SJCRH30 (cell line): Measurements from ENCODE around the gene MERTK. TPM values are rescaled to one million over a fixed set of nuclear protein-coding genes. Genes with fewer than 3 reads are reported as not detected.

Source experiments
- DNase-seq, 2 experiments: peaks; one replicate each; pipeline ENCODE4 v3.0.0-alpha.2; 2015 to 2020
- H3K27ac ChIP-seq: fragments of 250-450 bp; sonication (Bioruptor Pico); 2 replicates; pipeline ENCODE4 v1.5.1; 2020; ENCODE audit warnings: mild to moderate bottlenecking, moderate library complexity
- H3K27me3 ChIP-seq: fragments of 250-450 bp; sonication (Bioruptor Pico); 2 replicates; pipeline ENCODE4 v1.5.1; 2020; ENCODE audit warnings: mild to moderate bottlenecking, moderate library complexity
- H3K36me3 ChIP-seq: fragments of 250-450 bp; sonication (Bioruptor Pico); 2 replicates; pipeline ENCODE4 v1.5.1; 2020; ENCODE audit warnings: mild to moderate bottlenecking, moderate library complexity
- H3K4me1 ChIP-seq: fragments of 250-450 bp; sonication (Bioruptor Pico); 2 replicates; pipeline ENCODE4 v1.5.1; 2020; ENCODE audit warnings: mild to moderate bottlenecking, moderate library complexity
- H3K4me3 ChIP-seq: fragments of 250-450 bp; sonication (Bioruptor Pico); 2 replicates; pipeline ENCODE4 v1.5.1; 2020; ENCODE audit warnings: mild to moderate bottlenecking, moderate library complexity
- H3K9me3 ChIP-seq: fragments of 250-450 bp; sonication (Bioruptor Pico); replicated peaks from 2 replicates; pipeline ENCODE4 v1.5.1; 2020; ENCODE audit warnings: mild to moderate bottlenecking, moderate library complexity
- total RNA-seq: library from RNA; depleted of rRNA; stranded (reverse); fragments of >200 nt; shearing (Covaris generic); gene quantifications from 2 replicates; pipeline ENCODE4 v1.2.3, GENCODE V29; 2014

Gene MERTK
- total RNA-seq, 1 experiment from 2014 or later, result 6.8 TPM

DNA sequence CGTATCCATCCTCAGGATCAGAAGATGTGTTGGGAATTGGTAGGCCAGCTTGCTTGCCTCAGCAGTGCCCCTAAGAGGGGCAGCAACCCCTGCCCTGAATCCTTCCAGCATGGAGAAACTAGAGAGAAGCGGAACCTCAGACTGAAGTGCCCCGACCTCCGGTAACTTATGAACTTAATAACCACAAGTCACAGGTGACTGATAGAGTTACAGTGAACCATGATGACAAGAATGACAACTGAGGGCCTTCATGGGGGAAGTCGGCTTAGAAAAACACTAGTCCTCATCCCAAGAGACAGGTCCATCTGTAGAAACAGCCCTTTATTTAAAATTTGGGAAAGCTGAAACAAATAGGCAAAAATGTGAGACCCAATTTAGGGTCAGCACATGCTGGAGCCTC, 114.1 kb downstream of the MERTK start:
- Histone ChIP-seq H3K9me3 (no peaks in the 10 kb centered on the region), H3K27ac (no peak overlapping the region), H3K4me3 (no peak overlapping the region), H3K27me3 (no peaks in the 10 kb centered on the region), H3K36me3 (no peaks in the 10 kb centered on the region), H3K4me1 (no peaks in the 10 kb centered on the region)
- DNase-seq, result no peak

DNA sequence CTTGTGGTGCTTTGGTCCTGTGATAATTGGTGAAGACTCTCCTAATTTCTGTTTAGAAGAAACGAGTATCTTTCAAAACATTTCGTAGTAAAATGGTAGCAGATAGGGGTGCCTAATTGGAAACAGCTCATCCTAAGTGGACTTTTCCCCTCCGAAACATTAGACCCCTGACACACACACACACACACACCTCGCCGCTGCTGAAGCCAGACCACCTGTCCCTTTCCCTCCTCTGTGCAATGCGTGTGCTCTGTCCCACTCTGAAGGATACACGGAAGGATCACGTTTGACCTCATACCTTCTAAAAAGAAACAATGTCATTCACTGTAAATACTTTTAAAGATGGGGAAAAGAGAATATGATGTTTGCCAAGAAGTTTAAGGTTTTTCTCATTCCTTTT, 120.4 kb downstream of the MERTK start:
- H3K9me3 ChIP-seq, result no peaks in the 10 kb centered on the region
- no peak overlapping the region for H3K27ac ChIP-seq
- H3K27me3 ChIP-seq, result no peaks in the 10 kb centered on the region
- DNase-seq, result peak; percentile 52 to 74
- no peak overlapping the region for H3K4me3 ChIP-seq
- no peaks in the 10 kb centered on the region for H3K36me3 ChIP-seq
- H3K4me1 ChIP-seq, result peaks cover 8% of the 10 kb centered on the region; the same call in 1 of the 2 replicates

DNA sequence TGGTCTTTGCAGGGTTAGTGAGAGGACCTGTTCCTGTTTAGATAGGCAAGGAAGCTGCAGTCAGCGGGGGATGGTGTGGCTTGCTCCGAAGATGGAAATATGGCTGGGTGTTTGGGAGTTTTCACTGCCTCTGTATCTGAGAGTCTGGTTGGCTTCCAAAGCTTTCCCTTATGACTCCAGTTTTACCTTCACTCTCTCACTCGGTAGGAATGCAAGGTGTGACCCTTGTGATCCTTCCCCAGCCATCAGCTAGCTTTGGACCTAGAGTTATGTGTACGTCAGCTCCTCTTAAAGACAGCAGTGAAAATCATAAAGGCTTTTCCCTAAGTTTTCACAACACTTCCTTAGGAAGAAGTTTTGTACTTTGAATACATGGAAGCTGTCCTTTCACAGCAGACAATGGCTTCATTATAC, 121.2 kb downstream of the MERTK start:
- H3K4me1 ChIP-seq, result peaks cover 8% of the 10 kb centered on the region; the same call in 1 of the 2 replicates
- no peak overlapping the region for H3K27ac ChIP-seq
- no peaks in the 10 kb centered on the region for H3K36me3 ChIP-seq
- DNase-seq, result no peak
- no peaks in the 10 kb centered on the region for H3K27me3 ChIP-seq
- H3K9me3 ChIP-seq, result no peaks in the 10 kb centered on the region
- H3K4me3 ChIP-seq, result no peak overlapping the region

DNA sequence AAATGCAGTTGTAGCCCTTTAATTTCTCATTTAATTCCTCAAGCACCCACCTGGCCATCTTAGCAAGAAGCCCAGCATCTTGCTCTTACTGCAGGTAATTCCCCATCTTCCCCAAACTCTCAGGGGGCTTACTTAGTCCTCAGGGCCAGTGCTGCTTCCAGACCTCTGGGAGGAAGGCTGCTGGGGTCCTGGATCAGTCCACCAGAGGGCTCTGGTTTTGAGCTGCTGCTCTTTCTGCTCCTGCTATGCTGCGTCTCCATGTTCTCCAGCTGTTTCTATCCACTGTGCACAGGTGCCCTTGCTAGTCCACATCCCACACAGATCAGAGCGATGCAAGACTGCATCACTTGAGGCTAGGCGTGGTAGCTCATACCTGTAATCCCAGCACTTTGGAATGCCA, 122.2 kb downstream of the MERTK start:
- Histone ChIP-seq H3K9me3 (no peaks in the 10 kb centered on the region), H3K36me3 (no peaks in the 10 kb centered on the region), H3K27ac (no peak overlapping the region), H3K4me1 (peaks cover 8% of the 10 kb centered on the region; the same call in 1 of the 2 replicates), H3K4me3 (no peak overlapping the region), H3K27me3 (no peaks in the 10 kb centered on the region)
- DNase-seq, result peak in 1 of 2 experiments; percentile 21

DNA sequence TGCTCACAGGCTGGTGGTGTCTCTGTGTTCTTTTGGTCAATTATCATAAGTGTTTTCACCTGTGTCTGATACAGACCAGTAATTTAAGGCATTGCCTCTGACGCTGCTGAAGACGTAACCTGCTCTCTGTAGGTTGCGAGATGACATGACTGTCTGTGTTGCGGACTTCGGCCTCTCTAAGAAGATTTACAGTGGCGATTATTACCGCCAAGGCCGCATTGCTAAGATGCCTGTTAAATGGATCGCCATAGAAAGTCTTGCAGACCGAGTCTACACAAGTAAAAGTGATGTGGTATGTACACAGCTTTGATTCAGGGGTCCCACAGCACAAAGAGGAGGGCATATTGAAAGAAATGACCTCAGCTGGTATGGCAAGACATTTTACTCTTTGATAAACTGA, 122.9 kb downstream of the MERTK start:
- no peak overlapping the region for H3K27ac ChIP-seq
- peaks cover under 1% of the 10 kb centered on the region; the same call in 1 of the 2 replicates for H3K36me3 ChIP-seq
- no peaks in the 10 kb centered on the region for H3K27me3 ChIP-seq
- no peak overlapping the region for H3K4me3 ChIP-seq
- H3K9me3 ChIP-seq, result no peaks in the 10 kb centered on the region
- DNase-seq, result no peak
- peaks cover 8% of the 10 kb centered on the region; the same call in 1 of the 2 replicates for H3K4me1 ChIP-seq

DNA sequence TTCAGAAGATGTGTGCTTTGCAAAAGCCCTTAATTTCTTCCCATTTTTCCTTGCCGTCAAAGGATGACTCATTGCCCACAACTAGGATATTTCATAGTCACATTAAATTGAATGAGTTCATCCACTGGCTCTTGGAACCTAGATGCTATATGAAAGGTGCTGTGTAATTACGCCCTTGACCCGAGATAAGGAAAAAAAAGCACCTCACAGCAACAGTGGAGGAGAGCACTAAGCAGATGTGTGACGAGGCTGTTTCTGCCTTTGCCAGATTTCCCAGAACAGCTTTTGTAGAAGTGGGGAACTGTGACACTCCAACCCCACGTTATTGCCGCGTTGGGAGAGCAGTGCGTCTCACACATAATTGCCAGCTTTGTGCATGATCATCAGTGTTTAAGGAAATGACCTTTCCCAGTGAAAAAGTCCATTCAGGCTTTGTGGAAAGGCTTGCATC, 123.4 kb downstream of the MERTK start:
- Histone ChIP-seq H3K27me3 (no peaks in the 10 kb centered on the region), H3K4me1 (peaks cover 8% of the 10 kb centered on the region; the same call in 1 of the 2 replicates), H3K4me3 (no peak overlapping the region), H3K36me3 (peaks cover 5% of the 10 kb centered on the region; the same call in 1 of the 2 replicates), H3K9me3 (no peaks in the 10 kb centered on the region), H3K27ac (no peak overlapping the region)
- DNase-seq, result no peak

DNA sequence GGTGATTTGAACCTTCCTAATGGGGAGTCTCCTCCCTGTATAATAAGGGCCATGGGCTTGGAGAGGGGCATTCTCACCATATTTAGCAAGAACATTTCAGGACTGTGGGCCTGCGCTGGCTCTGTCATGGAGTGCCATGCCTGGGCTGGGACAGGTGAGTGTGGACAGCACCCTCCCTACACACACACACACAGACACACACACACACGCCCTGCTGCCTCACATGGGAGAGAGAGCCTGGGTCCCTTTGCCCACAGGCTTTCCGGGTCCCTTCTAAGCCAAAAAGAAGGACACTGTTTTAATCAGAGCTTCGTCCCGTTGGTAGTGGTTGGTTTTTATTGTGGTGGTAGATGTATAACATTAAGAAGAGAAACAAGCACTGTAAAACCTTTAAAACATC, 125.3 kb downstream of the MERTK start:
- Histone ChIP-seq H3K27ac (no peak overlapping the region), H3K27me3 (no peaks in the 10 kb centered on the region), H3K4me1 (peaks cover 4% of the 10 kb centered on the region; the same call in 1 of the 2 replicates), H3K4me3 (no peak overlapping the region), H3K36me3 (peaks cover 5% of the 10 kb centered on the region; the same call in 1 of the 2 replicates), H3K9me3 (no peaks in the 10 kb centered on the region)
- DNase-seq, result no peak

DNA sequence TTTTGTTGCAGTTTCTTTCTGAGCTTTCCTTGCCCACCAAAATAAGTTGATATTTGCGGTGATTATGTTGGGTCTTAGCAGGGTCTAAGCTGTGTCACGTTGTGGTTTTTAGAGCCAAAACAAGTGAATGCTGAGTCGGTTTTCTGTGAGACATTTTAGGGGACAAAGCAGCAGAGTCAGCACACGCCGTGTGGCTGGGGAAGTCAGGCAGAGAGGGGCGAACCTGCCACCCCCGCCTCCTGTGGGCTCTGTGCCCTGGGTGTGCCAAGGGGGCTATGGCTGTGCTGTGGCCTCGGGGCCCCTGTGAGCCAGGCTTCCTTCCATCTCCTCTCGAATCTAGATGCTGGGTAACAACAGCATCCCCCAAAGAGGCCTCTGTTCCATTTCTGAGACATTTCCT, 125.8 kb downstream of the MERTK start:
- Histone ChIP-seq H3K27ac (no peak overlapping the region), H3K9me3 (no peaks in the 10 kb centered on the region), H3K27me3 (no peaks in the 10 kb centered on the region), H3K4me1 (peaks cover under 1% of the 10 kb centered on the region; the same call in 1 of the 2 replicates), H3K4me3 (no peak overlapping the region), H3K36me3 (peaks cover 5% of the 10 kb centered on the region; the same call in 1 of the 2 replicates)
- DNase-seq, result no peak

DNA sequence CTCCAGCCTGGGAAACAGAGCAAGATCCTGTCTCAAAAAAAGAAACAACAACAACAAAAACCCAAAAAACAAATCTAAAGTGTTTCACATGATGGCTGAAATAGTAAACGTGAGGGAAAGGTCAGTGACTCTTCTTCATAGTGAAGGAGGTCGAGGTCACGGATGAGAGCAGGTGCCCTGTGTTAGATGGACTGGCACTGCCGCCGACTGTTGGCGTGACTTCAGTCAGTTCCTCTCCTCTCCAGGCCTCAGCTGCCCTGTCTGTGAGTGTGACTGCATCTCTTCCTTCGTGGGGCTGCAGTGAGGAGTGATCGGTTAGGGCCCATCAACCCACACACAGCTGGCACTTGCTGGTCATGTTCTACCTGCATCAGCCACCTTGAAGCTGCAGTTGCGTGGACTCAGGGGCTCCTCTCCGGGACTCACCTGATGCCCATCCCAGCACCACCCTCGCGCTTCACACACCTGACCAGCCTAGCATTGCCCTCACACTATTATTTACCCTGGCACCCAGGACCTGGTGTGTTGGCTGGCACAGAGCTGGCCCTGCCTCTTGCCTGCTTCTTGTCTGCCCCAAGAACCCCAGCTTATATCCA, 126.6 kb downstream of the MERTK start:
- H3K9me3 ChIP-seq, result no peaks in the 10 kb centered on the region
- H3K36me3 ChIP-seq, result peaks cover 5% of the 10 kb centered on the region; the same call in 1 of the 2 replicates
- no peak overlapping the region for H3K4me3 ChIP-seq
- DNase-seq, result no peak
- H3K4me1 ChIP-seq, result no peaks in the 10 kb centered on the region
- H3K27ac ChIP-seq, result no peak overlapping the region
- no peaks in the 10 kb centered on the region for H3K27me3 ChIP-seq

DNA sequence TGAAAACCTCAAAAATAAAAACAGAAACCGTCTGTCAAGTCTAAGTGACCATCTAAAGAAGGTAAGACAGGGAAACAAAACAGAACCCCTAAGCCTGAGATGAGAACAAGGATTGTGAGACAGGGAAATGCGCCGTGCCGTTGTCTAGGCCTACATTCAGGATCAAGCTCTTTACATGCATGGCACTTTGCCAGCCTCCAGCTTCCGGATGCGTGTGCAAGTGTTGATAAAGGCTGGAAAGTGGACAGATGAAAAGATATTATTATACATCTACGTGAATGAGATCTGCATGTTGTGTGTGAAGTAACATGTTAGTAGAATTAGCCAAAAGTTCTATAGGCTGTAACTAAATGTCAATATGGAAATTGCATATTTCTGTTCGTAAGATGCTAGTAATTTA, 128.1 kb downstream of the MERTK start:
- peaks cover 5% of the 10 kb centered on the region; the same call in 1 of the 2 replicates for H3K36me3 ChIP-seq
- no peak for DNase-seq
- H3K4me3 ChIP-seq, result no peak overlapping the region
- H3K27me3 ChIP-seq, result no peaks in the 10 kb centered on the region
- no peaks in the 10 kb centered on the region; the same call in 1 of the 2 replicates for H3K4me1 ChIP-seq
- H3K27ac ChIP-seq, result no peak overlapping the region
- H3K9me3 ChIP-seq, result no peaks in the 10 kb centered on the region

DNA sequence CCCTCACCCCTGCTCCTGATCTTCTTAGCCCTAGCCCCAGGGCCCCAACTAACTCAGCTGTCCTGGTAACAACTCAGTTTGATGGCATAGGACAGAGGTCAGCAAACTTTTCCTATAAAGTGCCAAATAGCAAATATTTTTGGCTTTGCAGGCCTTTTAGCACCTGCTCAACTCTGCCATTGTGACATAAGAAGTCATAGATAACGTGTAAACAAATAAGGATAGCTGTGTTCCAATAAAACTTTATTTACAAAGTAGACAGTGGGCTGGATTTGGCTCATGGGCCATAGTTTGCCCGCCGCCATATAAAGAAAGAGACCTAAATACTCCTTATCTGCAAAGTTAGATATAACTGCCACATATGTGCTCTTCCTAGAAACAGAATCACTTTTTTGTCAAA, 129.4 kb downstream of the MERTK start:
- H3K27me3 ChIP-seq, result no peaks in the 10 kb centered on the region
- H3K9me3 ChIP-seq, result no peaks in the 10 kb centered on the region
- no peak for DNase-seq
- H3K4me1 ChIP-seq, result peaks cover 4% of the 10 kb centered on the region
- no peak overlapping the region for H3K4me3 ChIP-seq
- peaks cover 5% of the 10 kb centered on the region; the same call in 1 of the 2 replicates for H3K36me3 ChIP-seq
- H3K27ac ChIP-seq, result no peak overlapping the region

DNA sequence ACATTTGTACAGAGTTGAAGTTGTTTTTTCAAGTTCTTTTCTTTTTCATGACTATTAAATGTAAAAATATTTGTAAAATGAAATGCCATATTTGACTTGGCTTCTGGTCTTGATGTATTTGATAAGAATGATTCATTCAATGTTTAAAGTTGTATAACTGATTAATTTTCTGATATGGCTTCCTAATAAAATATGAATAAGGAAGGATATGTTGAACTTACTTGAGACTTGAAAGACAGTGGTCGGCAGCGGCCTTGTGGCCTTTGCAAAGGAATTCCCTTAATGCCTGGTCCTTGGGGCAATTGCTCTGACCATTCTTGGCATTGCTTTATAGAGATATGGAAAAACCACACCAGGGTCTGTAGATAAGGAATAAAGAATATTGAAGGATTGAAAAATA, 130.8 kb downstream of the MERTK start:
- peaks cover 5% of the 10 kb centered on the region; the same call in 1 of the 2 replicates for H3K36me3 ChIP-seq
- H3K4me3 ChIP-seq, result no peak overlapping the region
- H3K4me1 ChIP-seq, result peaks cover 12% of the 10 kb centered on the region
- no peaks in the 10 kb centered on the region for H3K9me3 ChIP-seq
- H3K27ac ChIP-seq, result no peak overlapping the region
- H3K27me3 ChIP-seq, result no peaks in the 10 kb centered on the region
- no peak for DNase-seq

DNA sequence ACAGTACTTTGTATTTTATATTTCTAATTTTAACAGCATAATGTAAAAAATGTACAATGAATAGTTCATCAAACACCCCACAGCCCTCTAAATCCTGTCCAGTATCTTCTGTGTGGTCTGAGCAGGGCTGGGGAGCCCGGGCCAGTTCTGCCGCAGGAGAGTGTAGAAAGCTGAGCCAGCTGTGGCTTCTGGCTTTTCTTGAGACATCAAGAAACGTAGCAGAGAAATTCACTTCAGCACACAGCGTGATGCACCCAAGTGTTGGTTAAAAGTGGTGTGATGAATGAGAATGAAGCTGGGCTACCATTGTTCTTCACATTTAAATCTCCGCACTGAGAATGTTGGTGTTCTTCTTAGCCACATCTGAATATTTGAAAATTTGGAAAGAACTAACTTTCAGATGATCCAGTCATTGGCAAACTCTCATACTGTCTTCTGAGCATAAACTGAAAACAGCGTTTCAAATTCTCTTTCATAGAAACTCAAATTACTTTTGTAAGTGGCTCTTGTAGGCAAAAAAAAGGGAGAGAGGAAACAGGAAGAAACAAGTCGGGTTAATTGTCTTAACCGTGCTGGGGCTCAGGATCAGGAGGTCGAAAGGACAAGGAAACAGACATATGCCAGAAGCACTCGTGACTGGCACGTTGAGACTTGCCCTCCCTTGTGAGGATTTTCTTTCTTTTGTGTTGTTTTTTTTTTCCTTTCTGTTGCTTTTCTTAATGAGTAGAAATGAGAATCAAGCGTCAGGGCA, 133.2 kb downstream of the MERTK start:
- peaks cover under 1% of the 10 kb centered on the region; the same call in 1 of the 2 replicates for H3K36me3 ChIP-seq
- peak; percentile 53 to 66 for DNase-seq
- peak overlapping the region; percentile 45 for H3K4me3 ChIP-seq
- H3K27me3 ChIP-seq, result no peaks in the 10 kb centered on the region
- H3K9me3 ChIP-seq, result 0 out of 2 replicates have a peak, but pooled peaks cover 3% of the 10 kb centered on the region
- peak overlapping the region; percentile 60 for H3K27ac ChIP-seq
- peaks cover 12% of the 10 kb centered on the region for H3K4me1 ChIP-seq

DNA sequence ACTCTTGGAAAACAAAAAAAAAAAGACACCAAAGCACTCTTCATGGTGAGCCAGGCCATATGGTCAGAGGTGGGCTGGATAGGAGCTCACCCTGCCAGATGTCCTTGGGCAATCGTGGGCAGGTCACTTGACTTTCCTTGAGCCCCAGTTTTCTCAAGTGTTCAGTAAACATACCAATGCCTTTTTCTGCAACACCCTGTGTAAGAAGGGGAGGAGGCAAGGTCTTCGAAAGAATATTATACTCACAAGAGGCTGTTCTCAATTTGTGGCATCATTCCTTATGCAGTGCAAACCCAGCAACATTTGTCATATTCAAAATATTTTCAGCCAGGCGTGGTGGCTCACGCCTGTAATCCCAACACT, 133.8 kb downstream of the MERTK start:
- Histone ChIP-seq H3K4me3 (peak overlapping the region; percentile 45), H3K27ac (peak overlapping the region; percentile 60; the same call in 1 of the 2 replicates), H3K4me1 (peaks cover 12% of the 10 kb centered on the region), H3K27me3 (no peaks in the 10 kb centered on the region), H3K9me3 (0 out of 2 replicates have a peak, but pooled peaks cover 3% of the 10 kb centered on the region), H3K36me3 (no peaks in the 10 kb centered on the region)
- peak in 1 of 2 experiments; percentile 24 for DNase-seq
